Measurements from ENCODE around the gene ADAM23. TPM values are rescaled to one million over a fixed set of nuclear protein-coding genes. Genes with fewer than 3 reads are reported as not detected.

ADAM23 gene
- total RNA-seq, 1 donor from 2014 or later, result 0.92 TPM

DNA sequence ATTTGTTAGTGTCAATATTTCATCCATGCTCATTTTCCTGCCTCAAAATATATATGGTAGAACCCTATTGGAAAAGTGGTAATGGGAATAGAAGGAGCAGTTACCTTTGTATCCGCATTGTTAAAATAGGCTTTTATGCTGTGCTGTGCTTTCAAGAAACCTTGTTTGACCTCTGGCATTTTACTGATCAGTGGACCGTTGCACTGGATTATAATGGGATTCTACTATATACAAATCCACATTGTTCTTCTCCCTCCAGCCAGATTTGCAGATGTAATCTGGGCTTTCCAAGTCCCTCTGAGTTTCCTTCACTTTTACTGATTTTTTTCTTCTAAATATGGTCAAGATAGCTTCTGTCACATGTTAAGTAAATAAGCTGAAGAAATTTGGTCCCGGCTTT, 175.7 kb downstream of the ADAM23 start:
- TF ChIP-seq, protein P1, sequence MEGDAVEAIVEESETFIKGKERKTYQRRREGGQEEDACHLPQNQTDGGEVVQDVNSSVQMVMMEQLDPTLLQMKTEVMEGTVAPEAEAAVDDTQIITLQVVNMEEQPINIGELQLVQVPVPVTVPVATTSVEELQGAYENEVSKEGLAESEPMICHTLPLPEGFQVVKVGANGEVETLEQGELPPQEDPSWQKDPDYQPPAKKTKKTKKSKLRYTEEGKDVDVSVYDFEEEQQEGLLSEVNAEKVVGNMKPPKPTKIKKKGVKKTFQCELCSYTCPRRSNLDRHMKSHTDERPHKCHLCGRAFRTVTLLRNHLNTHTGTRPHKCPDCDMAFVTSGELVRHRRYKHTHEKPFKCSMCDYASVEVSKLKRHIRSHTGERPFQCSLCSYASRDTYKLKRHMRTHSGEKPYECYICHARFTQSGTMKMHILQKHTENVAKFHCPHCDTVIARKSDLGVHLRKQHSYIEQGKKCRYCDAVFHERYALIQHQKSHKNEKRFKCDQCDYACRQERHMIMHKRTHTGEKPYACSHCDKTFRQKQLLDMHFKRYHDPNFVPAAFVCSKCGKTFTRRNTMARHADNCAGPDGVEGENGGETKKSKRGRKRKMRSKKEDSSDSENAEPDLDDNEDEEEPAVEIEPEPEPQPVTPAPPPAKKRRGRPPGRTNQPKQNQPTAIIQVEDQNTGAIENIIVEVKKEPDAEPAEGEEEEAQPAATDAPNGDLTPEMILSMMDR (conservative IDR thresholded peaks at IDR 0.05; ENCODE audit: low read depth, low read length), result no peak
- no peak overlapping the region for H3K4me3 ChIP-seq (ENCODE audit: low read depth, low read length)
- no peak for DNase-seq (ENCODE audit: low read depth)

DNA sequence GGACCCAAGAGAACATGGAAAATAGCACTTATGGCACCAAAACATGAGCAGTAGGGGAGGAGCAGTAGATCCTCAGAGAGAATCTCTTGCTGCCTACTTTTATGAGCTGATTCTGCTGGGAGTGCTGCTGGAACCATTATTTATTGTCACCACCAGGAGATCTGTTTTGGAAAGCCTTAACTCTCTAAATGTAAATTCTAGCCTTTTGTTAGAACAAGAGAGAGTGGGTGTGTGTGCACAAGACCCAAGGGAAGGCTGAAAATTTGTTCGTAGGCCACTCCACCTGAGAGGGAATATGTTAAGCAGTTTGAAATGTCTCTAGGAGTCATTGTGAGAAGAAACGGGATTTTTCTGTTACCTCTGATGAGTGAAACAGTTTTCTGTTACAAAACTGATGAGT, 182.8 kb downstream of the ADAM23 start:
- no peak overlapping the region for H3K4me3 ChIP-seq (ENCODE audit: low read depth, low read length)
- TF ChIP-seq, protein P1 (conservative IDR thresholded peaks at IDR 0.05; ENCODE audit: low read depth, low read length), result no peak
- DNase-seq (ENCODE audit: low read depth), result no peak

DNA sequence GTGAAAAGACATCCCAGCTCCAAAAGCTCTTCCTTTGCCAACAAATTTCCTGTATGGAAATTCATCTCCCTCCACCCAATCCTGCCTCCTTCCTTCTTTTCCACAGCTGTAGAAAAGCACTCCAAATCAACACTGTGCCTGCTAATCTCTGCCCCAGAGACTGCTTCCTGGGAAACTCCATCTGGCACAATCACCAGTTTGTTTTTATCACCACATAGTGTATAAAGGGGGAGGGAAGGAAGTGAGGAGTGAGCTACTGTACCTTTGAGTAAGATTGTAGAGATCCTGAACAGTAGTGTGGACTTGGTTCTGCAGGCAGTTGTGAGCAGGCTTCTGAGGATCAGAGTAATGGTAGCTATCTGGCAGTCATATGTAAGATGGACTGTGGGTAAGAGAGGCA, 184.3 kb downstream of the ADAM23 start:
- TF ChIP-seq, protein P1 (conservative IDR thresholded peaks at IDR 0.05; ENCODE audit: low read depth, low read length), result no peak
- no peak for DNase-seq (ENCODE audit: low read depth)
- no peak overlapping the region for H3K4me3 ChIP-seq (ENCODE audit: low read depth, low read length)

DNA sequence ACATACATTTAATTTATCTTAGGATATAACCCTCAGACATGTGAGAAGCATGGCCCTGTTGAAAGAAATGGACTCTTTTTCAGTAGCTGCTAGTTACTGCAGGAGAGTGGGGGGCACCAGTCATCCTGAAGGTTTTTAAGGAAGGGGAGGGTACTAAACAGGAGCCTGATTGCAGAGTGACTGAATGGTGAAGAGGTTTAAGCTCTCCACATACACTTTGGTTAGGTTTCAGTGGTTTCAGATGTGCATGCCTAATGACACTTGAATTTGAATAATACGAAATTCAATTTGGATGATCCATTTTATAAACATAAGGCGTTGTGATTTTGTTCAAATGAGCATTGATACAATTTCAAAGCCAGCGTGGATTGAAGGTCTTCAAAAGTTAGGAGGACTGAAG, 188.0 kb downstream of the ADAM23 start:
- TF ChIP-seq, protein P1 (conservative IDR thresholded peaks at IDR 0.05; ENCODE audit: low read depth, low read length), result no peak
- DNase-seq (ENCODE audit: low read depth), result no peak
- no peak overlapping the region for H3K4me3 ChIP-seq (ENCODE audit: low read depth, low read length)

DNA sequence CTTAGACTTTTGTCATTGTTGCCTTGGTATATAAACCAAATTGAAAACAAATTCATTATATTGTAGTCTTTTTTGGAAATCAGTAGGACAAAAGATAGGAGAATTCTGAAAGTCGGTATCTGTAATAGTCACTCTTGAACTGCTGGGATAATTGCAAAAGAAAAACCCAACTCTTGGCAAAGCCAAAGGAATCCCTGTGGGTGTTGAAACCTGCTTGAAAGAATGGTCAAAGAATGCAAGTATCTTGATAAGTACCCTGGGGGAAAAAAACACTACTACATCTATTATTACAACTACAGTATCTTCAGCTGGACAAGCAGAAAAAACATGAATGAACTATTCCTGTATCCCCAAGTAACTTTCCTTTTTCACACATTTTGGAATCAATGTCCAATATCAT, 191.7 kb downstream of the ADAM23 start:
- TF ChIP-seq, protein P1 (conservative IDR thresholded peaks at IDR 0.05; ENCODE audit: low read depth, low read length), result no peak
- no peak for DNase-seq (ENCODE audit: low read depth)

DNA sequence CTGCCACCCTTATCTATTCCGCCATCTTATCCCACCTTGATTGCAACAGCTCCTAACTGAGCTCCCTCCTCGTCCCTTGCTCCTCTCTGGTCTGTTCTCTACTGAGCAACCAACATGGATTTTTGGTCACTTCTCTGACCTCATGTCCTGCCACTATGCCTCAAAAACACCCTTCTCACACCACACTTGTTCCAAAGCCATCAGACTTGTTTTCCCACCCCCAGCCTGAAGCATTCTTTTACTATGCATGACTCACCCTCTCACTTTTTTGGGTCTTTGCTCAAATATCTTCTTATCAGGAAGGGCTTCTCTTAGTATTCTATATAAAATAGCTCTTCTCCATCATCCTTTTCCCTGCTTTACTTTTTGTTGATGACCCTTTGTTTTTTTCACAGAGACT, 196.3 kb downstream of the ADAM23 start:
- TF ChIP-seq, protein P1 (conservative IDR thresholded peaks at IDR 0.05; ENCODE audit: low read depth, low read length), result no peak
- no peak for DNase-seq (ENCODE audit: low read depth)
- no peak overlapping the region for H3K4me3 ChIP-seq (ENCODE audit: low read depth, low read length)

More for the DNA sequence above, 191.7 kb downstream of the ADAM23 start:
- H3K4me3 ChIP-seq (ENCODE audit: low read depth, low read length), result no peak overlapping the region

DNA sequence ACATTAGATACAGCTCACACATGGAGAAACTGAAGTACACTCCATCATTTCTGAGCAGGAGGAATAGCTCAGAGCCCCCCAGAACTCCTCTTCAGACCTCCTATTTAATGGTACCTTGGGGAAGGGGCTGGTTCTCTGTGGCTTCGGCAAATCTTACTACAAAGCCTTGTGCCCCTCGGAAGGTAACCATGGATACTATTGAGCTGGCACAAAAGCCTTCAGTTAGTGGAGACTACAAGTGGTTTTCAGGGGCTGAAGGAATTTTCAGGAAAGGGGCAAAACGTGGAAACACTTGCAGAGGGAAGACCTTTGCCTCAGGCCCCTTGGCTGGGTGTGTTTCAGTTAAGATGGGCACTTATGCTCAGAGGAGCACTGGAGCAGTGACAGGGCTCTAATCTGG, 197.9 kb downstream of the ADAM23 start:
- TF ChIP-seq, protein P1 (conservative IDR thresholded peaks at IDR 0.05; ENCODE audit: low read depth, low read length), result no peak
- no peak overlapping the region for H3K4me3 ChIP-seq (ENCODE audit: low read depth, low read length)
- DNase-seq (ENCODE audit: low read depth), result no peak
